Lower lobe of right lung (tissue), 2 donors: ENCODE data around the gene THAP4. TPM values are rescaled to one million over a fixed set of nuclear protein-coding genes. Genes with fewer than 3 reads are reported as not detected.

Source experiments
- ATAC-seq, 2 donors: fragments of 200-7000 bp; cut with Tn5 transposase; one replicate each; pipeline ENCODE4 v1.9.1; 2020 to 2022; ENCODE audit warnings: mild to moderate bottlenecking in 2 of 2, moderate library complexity in 2 of 2
- DNase-seq: peaks from one replicate; pipeline ENCODE4 v3.0.0-alpha.2; 2020
- H3K27ac ChIP-seq: fragments of 200-600 bp; one replicate; pipeline ENCODE4 v1.8.0; 2022
- H3K27me3 ChIP-seq: fragments of 200-600 bp; one replicate; pipeline ENCODE4 v1.8.0; 2022; ENCODE audit warnings: low read depth
- H3K36me3 ChIP-seq: fragments of 200-600 bp; one replicate; pipeline ENCODE4 v1.8.0; 2022; ENCODE audit warnings: mild to moderate bottlenecking
- H3K4me1 ChIP-seq: fragments of 200-600 bp; one replicate; pipeline ENCODE4 v1.8.0; 2022
- H3K4me3 ChIP-seq: fragments of 200-600 bp; one replicate; pipeline ENCODE4 v1.8.0; 2022; ENCODE audit warnings: mild to moderate bottlenecking
- H3K9me3 ChIP-seq: fragments of 200-600 bp; one replicate; pipeline ENCODE4 v1.8.0; 2022
- intact Hi-C: fragments of 100-400 bp; cut with DNase I; formaldehyde crosslinking; loops from one replicate; pipeline ENCODE4 v1.11.0; 2022
- total RNA-seq: library from RNA; stranded (reverse); fragmentation: NEBNext Ultra II Directional; extraction: Animal tissue kit (Norgen Biotek cat#: 25700); gene quantifications from one replicate; pipeline ENCODE4 v1.2.1, GENCODE V29; 2021
- TF ChIP-seq, protein P1 (sequence below): fragments of 200-600 bp; IDR thresholded peaks from one replicate; pipeline ENCODE4 v1.8.0; 2022; ENCODE audit warnings: antibody characterized with exemption, mild to moderate bottlenecking
- donor health status: DM: no; HTN: yes; CAD: no; lungs with severe emphysema.

Gene THAP4
- total RNA-seq, 1 donor from 2014 or later: 39.8 TPM

DNA sequence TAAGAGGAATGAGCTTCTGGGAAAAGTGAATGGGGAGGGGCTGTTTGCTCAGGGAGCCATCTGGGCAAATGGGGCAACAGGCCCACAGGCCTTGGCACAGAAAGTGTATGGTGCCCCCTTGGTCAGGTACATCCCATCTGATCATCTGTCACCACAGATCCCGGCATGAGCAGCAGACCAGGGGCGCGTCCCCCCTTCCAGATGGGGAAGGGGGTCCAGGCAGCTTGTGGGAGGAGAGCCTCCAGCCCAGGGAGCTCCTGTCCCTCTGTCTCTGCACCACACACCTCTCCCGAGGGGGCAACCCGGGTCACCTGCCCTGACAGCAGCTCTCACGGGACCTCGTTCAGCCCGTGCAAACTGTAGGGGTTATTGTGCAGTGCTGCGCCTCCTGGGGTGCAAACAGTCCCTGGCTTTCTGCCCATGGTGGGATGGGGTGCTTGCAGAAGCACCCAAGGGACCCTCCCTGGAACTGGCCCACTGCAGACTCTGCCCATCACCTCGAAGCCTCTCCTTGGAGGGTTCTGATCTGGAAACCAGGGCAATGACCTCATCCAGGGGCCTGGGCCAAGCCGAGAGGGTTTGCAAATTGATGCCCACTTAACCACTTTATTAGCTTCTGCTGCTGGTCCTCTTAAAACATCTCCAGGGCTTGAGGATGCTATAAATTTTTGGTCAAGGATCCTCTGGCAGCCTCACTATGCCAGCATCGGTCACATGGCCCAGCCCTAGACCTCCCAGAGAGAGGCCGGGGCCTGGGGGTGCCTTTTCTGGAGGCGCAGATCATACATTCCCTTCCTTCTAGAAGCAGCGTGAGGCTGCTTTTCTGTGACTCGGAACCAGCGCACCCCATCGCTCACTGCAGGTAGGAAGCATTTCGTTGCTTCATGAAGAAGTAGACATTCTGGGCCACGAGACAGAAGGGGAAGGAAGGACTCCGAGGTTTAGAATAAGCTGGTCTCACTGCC is 86.1 kb downstream of the THAP4 start:
- DNase-seq (no peak), ATAC-seq (peak; percentile 1 to 3)
- TF ChIP-seq, protein P1, sequence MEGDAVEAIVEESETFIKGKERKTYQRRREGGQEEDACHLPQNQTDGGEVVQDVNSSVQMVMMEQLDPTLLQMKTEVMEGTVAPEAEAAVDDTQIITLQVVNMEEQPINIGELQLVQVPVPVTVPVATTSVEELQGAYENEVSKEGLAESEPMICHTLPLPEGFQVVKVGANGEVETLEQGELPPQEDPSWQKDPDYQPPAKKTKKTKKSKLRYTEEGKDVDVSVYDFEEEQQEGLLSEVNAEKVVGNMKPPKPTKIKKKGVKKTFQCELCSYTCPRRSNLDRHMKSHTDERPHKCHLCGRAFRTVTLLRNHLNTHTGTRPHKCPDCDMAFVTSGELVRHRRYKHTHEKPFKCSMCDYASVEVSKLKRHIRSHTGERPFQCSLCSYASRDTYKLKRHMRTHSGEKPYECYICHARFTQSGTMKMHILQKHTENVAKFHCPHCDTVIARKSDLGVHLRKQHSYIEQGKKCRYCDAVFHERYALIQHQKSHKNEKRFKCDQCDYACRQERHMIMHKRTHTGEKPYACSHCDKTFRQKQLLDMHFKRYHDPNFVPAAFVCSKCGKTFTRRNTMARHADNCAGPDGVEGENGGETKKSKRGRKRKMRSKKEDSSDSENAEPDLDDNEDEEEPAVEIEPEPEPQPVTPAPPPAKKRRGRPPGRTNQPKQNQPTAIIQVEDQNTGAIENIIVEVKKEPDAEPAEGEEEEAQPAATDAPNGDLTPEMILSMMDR: no peak
- peaks cover 3% of the 10 kb centered on the region for H3K27me3 ChIP-seq
- no peaks in the 10 kb centered on the region for H3K36me3 ChIP-seq
- peak overlapping the region; percentile 53 for H3K27ac ChIP-seq
- H3K9me3 ChIP-seq: no peaks in the 10 kb centered on the region
- H3K4me3 ChIP-seq: peak overlapping the region; percentile 39
- H3K4me1 ChIP-seq: peaks cover 31% of the 10 kb centered on the region
- intact Hi-C loops: no loop called here

- intact Hi-C loops: no loop called here
- H3K27me3 ChIP-seq: peaks cover 3% of the 10 kb centered on the region
- TF ChIP-seq, protein P1: no peak
- H3K4me1 ChIP-seq: peaks cover 31% of the 10 kb centered on the region
- H3K9me3 ChIP-seq: no peaks in the 10 kb centered on the region
- H3K4me3 ChIP-seq: no peak overlapping the region
- no peak for DNase-seq
- ATAC-seq: no peak
- H3K27ac ChIP-seq: no peak overlapping the region
- H3K36me3 ChIP-seq: no peaks in the 10 kb centered on the region
Measured at GRCh38 chr2:241548451-241548835, 88.5 kb downstream of the THAP4 start.

DNA sequence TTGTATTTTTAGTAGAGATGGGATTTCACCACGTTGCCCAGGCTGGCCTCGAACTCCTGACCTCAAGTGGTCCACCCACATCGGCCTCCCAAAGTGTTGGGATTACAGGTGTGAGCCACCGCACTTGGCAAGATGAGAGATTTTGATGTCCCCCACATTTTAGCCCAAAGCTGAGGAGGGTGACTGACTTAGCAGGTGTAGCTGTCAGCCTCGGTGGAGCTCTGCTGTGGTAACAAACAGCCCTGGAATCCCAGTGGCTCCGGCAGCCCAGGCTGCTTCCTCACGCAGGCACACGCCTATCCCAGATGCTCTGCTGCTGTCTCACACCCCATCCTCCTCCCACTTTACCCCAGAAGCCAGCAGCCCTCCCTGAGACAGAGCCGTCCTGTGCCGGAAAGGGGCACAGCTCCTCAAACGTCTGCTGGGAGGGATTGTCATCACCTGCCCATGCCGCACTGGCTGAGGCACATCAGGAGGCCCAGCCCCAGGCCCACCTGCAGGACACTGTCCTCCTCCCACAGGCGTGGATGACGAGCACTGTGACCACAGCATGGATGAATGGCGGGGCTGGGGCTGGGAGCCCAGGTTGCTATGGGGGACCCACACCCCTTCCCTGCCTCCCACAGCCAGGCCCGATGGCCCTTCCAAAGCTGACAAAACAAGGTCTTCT is 89.0 kb downstream of the THAP4 start:
- Histone ChIP-seq H3K27me3 (peaks cover 3% of the 10 kb centered on the region), H3K27ac (no peak overlapping the region), H3K36me3 (no peaks in the 10 kb centered on the region), H3K4me1 (peaks cover 31% of the 10 kb centered on the region), H3K4me3 (no peak overlapping the region), H3K9me3 (no peaks in the 10 kb centered on the region)
- ATAC-seq (no peak), DNase-seq (no peak)
- intact Hi-C loops: no loop called here
- TF ChIP-seq, protein P1: no peak

GRCh38 chr2:241546771-241547498 is 90.0 kb downstream of the THAP4 start:
- Histone ChIP-seq H3K4me1 (peaks cover 35% of the 10 kb centered on the region), H3K36me3 (no peaks in the 10 kb centered on the region), H3K9me3 (no peaks in the 10 kb centered on the region), H3K27me3 (peaks cover 6% of the 10 kb centered on the region), H3K4me3 (no peak overlapping the region), H3K27ac (peak overlapping the region; percentile 31)
- DNase-seq (no peak), ATAC-seq (no peak)
- intact Hi-C loops: no loop called here
- TF ChIP-seq, protein P1: no peak
